Choroid plexus epithelial cell (primary cell): Measurements from ENCODE around the gene PTPRB.

Experiments used
- DNase-seq: peaks from one replicate; pipeline ENCODE4 v3.0.0-alpha.2; 2010; ENCODE audit warnings: low read depth
- H3K4me3 ChIP-seq: 2 replicates; pipeline ENCODE4 v1.5.1; 2011; ENCODE audit warnings: low read depth, mild to moderate bottlenecking, control low read depth, low read length, moderate library complexity
- TF ChIP-seq, protein P1 (sequence below): conservative IDR thresholded peaks from 2 replicates; pipeline ENCODE4 v1.5.1; 2011; ENCODE audit warnings: low read depth, mild to moderate bottlenecking, control low read depth, inconsistent platforms, low read length, moderate library complexity

Gene PTPRB

DNA sequence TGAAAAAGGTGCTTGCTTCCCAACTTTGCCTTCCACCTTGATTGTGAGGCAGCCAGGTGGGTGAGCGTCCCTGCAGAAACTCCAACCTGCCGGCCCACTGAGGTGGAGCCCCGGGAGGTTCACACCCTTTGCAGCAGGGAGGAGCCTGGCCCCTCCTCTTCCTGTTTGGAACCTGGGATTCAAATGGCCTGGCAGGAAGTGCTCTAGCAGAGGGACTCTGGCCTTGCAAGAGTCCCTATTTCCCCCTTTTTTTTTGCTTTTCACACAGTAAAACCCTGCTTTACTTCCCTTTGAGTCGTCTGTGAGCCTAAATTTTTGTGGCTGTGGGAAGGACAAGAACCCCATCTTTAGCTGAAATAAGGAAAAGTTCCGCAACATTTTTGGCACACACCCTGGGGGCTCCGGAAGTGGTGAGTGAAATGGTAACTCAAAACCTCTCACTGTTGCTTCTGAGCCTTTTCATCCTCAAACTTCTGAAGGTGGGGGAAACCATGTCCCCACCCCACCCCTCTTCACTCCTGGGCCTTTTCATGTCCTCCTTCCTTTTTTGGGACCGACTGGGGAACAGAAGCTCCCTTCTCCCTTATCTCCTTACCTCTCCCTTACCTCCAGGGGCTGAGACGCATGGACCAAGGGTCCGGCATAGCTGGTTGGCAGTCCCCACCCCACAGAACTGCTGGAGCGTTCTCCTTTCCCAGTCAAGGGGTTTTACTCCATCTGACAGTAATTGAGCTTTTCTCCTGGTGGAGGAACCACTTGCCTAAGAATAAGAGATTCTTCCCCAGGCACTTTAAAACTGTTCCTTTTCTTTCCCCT is 169.1 kb downstream of the PTPRB start:
- no peak overlapping the region for H3K4me3 ChIP-seq
- no peak for DNase-seq
- TF ChIP-seq, protein P1, sequence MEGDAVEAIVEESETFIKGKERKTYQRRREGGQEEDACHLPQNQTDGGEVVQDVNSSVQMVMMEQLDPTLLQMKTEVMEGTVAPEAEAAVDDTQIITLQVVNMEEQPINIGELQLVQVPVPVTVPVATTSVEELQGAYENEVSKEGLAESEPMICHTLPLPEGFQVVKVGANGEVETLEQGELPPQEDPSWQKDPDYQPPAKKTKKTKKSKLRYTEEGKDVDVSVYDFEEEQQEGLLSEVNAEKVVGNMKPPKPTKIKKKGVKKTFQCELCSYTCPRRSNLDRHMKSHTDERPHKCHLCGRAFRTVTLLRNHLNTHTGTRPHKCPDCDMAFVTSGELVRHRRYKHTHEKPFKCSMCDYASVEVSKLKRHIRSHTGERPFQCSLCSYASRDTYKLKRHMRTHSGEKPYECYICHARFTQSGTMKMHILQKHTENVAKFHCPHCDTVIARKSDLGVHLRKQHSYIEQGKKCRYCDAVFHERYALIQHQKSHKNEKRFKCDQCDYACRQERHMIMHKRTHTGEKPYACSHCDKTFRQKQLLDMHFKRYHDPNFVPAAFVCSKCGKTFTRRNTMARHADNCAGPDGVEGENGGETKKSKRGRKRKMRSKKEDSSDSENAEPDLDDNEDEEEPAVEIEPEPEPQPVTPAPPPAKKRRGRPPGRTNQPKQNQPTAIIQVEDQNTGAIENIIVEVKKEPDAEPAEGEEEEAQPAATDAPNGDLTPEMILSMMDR = no peak

DNA sequence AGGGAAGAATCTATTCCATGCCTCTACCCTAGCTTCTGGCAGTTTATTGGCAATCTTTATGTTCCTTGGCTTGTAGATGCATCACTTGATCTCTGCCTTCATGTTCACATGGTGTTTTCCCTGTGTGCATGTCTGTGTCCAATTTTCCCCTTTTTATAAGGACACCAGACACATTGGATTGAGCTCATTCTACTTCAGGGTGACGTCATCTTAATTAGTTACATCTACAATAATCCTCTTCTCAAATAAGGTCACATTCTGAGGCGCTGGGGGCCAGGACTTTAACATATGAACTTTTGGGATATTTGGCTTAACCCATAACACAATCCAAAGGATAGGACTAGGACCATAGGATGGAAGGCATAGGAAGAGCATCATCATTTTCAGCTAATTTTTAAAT is 169.8 kb downstream of the PTPRB start:
- no peak for DNase-seq
- TF ChIP-seq, protein P1 = no peak
- H3K4me3 ChIP-seq = no peak overlapping the region

DNA sequence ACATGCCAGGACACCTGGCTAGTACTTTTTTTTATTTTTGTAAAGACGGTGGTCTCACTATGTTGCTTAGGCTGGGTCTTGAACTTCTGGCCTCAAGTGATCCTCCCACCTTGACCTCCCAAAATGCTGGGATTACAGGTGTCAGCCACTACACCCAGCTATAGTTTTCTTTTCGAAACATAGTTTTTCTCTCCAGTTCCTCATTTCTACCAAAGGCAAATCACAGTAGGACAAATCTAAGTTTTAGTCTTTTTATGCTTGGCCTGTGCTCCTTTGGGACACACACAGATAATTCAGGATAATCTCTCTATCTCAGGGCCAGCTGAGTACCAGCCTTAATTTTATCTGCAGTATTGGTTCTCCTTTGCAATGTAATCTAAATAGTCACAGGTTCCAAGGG is 170.5 kb downstream of the PTPRB start:
- H3K4me3 ChIP-seq = no peak overlapping the region
- TF ChIP-seq, protein P1 = no peak
- DNase-seq = no peak
